ENCODE results near the gene PGAM5.

- TF ChIP-seq EZH2 (IDR thresholded peaks at IDR 0.05; ENCODE audit: borderline replicate concordance, low read depth, low read length, poor library complexity, severe bottlenecking), result no peak
- no peak for TF ChIP-seq CTCF (conservative IDR thresholded peaks at IDR 0.05; ENCODE audit: low read depth, low read length)
Measured at GRCh38 chr12:132735496-132735895, 24.9 kb downstream of the PGAM5 start.

All from A673 (cell line).